Mucosa of rectum (tissue), 2 donors: ENCODE results near the gene C1R.

ENCODE experiments used
- H3K27ac ChIP-seq, 2 donors: one replicate each; pipeline ENCODE4 v1.7.0; 2013; ENCODE audit warnings: inconsistent platforms in 2 of 2, low read depth in 2 of 2, low read length in 2 of 2
- H3K27me3 ChIP-seq, 2 donors: one replicate each; pipeline ENCODE4 v1.7.0; 2013; ENCODE audit warnings: low read length in 2 of 2; ENCODE audit not compliant: control insufficient read depth in 2 of 2, insufficient read depth in 2 of 2
- H3K36me3 ChIP-seq, 2 donors: one replicate each; pipeline ENCODE4 v1.7.0; 2013; ENCODE audit warnings: low read length in 2 of 2; ENCODE audit not compliant: control insufficient read depth in 2 of 2, insufficient read depth in 2 of 2
- H3K4me1 ChIP-seq, 2 donors: one replicate each; pipeline ENCODE4 v1.7.0; 2013; ENCODE audit warnings: low read length in 2 of 2, mild to moderate bottlenecking in 1 of 2; ENCODE audit not compliant: control insufficient read depth in 2 of 2, insufficient read depth in 2 of 2
- H3K4me3 ChIP-seq, 2 donors: one replicate each; pipeline ENCODE4 v1.7.0; 2013; ENCODE audit warnings: low read length in 2 of 2
- H3K9ac ChIP-seq, 2 donors: one replicate each; pipeline ENCODE4 v1.7.0; 2013; ENCODE audit warnings: low read length in 2 of 2, low read depth in 1 of 2, mild to moderate bottlenecking in 1 of 2
- H3K9me3 ChIP-seq, 2 donors: one replicate each; pipeline ENCODE4 v1.7.0; 2013; ENCODE audit warnings: low read length in 2 of 2; ENCODE audit not compliant: control insufficient read depth in 2 of 2
- donor health status: healthy.
- donor health status: Normal muscosa, but diverticular disease.

Gene C1R

GRCh38 chr12:7120166-7120565 is 27.9 kb upstream of the C1R start:
- H3K36me3 ChIP-seq: peaks cover 0 to 4% of the 10 kb centered on the region in 2 donors
- H3K4me1 ChIP-seq: peaks cover 0 to 2% of the 10 kb centered on the region in 2 donors
- no peak overlapping the region for H3K27ac ChIP-seq
- no peaks in the 10 kb centered on the region for H3K27me3 ChIP-seq
- H3K4me3 ChIP-seq: no peak overlapping the region
- H3K9me3 ChIP-seq: no peaks in the 10 kb centered on the region
- no peak overlapping the region for H3K9ac ChIP-seq

- H3K4me1 ChIP-seq: peaks cover 0 to 2% of the 10 kb centered on the region in 2 donors
- H3K27ac ChIP-seq: no peak overlapping the region
- no peak overlapping the region for H3K9ac ChIP-seq
- no peak overlapping the region for H3K4me3 ChIP-seq
- H3K9me3 ChIP-seq: no peaks in the 10 kb centered on the region
- no peaks in the 10 kb centered on the region for H3K27me3 ChIP-seq
- peaks cover 0 to 4% of the 10 kb centered on the region in 2 donors for H3K36me3 ChIP-seq
Measured at GRCh38 chr12:7118881-7119280, 26.6 kb upstream of the C1R start.

- no peak overlapping the region for H3K27ac ChIP-seq
Measured at GRCh38 chr12:7117670-7118069, 25.4 kb upstream of the C1R start.

GRCh38 chr12:7116916-7117315 is 24.7 kb upstream of the C1R start:
- no peak overlapping the region for H3K27ac ChIP-seq
- H3K4me3 ChIP-seq: no peak overlapping the region
- H3K9me3 ChIP-seq: no peaks in the 10 kb centered on the region
- H3K4me1 ChIP-seq: peaks cover 0 to under 1% of the 10 kb centered on the region in 2 donors
- H3K36me3 ChIP-seq: peaks cover 0 to 4% of the 10 kb centered on the region in 2 donors
- no peaks in the 10 kb centered on the region for H3K27me3 ChIP-seq
- H3K9ac ChIP-seq: no peak overlapping the region

More at GRCh38 chr12:7117670-7118069, 25.4 kb upstream of the C1R start:
- Histone ChIP-seq H3K9me3 (no peaks in the 10 kb centered on the region), H3K4me3 (no peak overlapping the region), H3K4me1 (peaks cover 0 to 2% of the 10 kb centered on the region in 2 donors), H3K36me3 (peaks cover 0 to 4% of the 10 kb centered on the region in 2 donors), H3K27me3 (no peaks in the 10 kb centered on the region), H3K9ac (no peak overlapping the region)

- H3K9me3 ChIP-seq: no peaks in the 10 kb centered on the region
- H3K4me1 ChIP-seq: no peaks in the 10 kb centered on the region
Measured at GRCh38 chr12:7116196-7116595, 24.0 kb upstream of the C1R start.

GRCh38 chr12:7114851-7115250 is 22.6 kb upstream of the C1R start:
- Histone ChIP-seq H3K36me3 (peaks cover 0 to 4% of the 10 kb centered on the region in 2 donors), H3K27ac (no peak overlapping the region), H3K9ac (no peak overlapping the region), H3K27me3 (no peaks in the 10 kb centered on the region), H3K4me1 (no peaks in the 10 kb centered on the region), H3K4me3 (no peak overlapping the region), H3K9me3 (no peaks in the 10 kb centered on the region)

More at GRCh38 chr12:7116196-7116595, 24.0 kb upstream of the C1R start:
- H3K9ac ChIP-seq: no peak overlapping the region
- H3K27me3 ChIP-seq: no peaks in the 10 kb centered on the region
- peaks cover 0 to 4% of the 10 kb centered on the region in 2 donors for H3K36me3 ChIP-seq
- no peak overlapping the region for H3K27ac ChIP-seq
- no peak overlapping the region for H3K4me3 ChIP-seq

GRCh38 chr12:7114008-7114407 is 21.8 kb upstream of the C1R start:
- no peak overlapping the region for H3K9ac ChIP-seq
- H3K9me3 ChIP-seq: no peaks in the 10 kb centered on the region
- no peaks in the 10 kb centered on the region for H3K27me3 ChIP-seq
- H3K27ac ChIP-seq: no peak overlapping the region
- peaks cover 0 to 4% of the 10 kb centered on the region in 2 donors for H3K36me3 ChIP-seq
- no peak overlapping the region for H3K4me3 ChIP-seq
- peaks cover 6% of the 10 kb centered on the region in 2 donors for H3K4me1 ChIP-seq

GRCh38 chr12:7113389-7113871 is 21.2 kb upstream of the C1R start:
- H3K4me3 ChIP-seq: no peak overlapping the region
- no peaks in the 10 kb centered on the region for H3K9me3 ChIP-seq
- peaks cover 6 to 8% of the 10 kb centered on the region in 2 donors for H3K4me1 ChIP-seq
- no peak overlapping the region for H3K27ac ChIP-seq
- no peaks in the 10 kb centered on the region for H3K27me3 ChIP-seq
- no peak overlapping the region for H3K9ac ChIP-seq
- peaks cover 0 to 4% of the 10 kb centered on the region in 2 donors for H3K36me3 ChIP-seq

GRCh38 chr12:7112041-7112440 is 19.8 kb upstream of the C1R start:
- Histone ChIP-seq H3K27me3 (no peaks in the 10 kb centered on the region), H3K27ac (no peak overlapping the region), H3K9ac (no peak overlapping the region), H3K36me3 (peaks cover 0 to 4% of the 10 kb centered on the region in 2 donors), H3K4me1 (peaks cover 9 to 10% of the 10 kb centered on the region in 2 donors), H3K4me3 (no peak overlapping the region), H3K9me3 (no peaks in the 10 kb centered on the region)

GRCh38 chr12:7110661-7111060 is 18.4 kb upstream of the C1R start:
- Histone ChIP-seq H3K9me3 (no peaks in the 10 kb centered on the region), H3K4me3 (no peak overlapping the region), H3K36me3 (peaks cover 0 to 3% of the 10 kb centered on the region in 2 donors), H3K27ac (no peak overlapping the region), H3K4me1 (peaks cover 9 to 10% of the 10 kb centered on the region in 2 donors), H3K9ac (no peak overlapping the region), H3K27me3 (no peaks in the 10 kb centered on the region)
